HG03469 (cell line): ENCODE measurements around the gene CITED4.
"Not testable (repeated sequence)": the region's sequence is repeated elsewhere in the genome, so short reads cannot be mapped to it uniquely, and the experiment has no call there.

ENCODE experiments used
- ATAC-seq: cut with Tn5 transposase; IDR thresholded peaks from one replicate; pipeline ENCODE4 v1.9.1; 2021; ENCODE audit warnings: mild to moderate bottlenecking, moderate library complexity, moderate number of reproducible peaks; ENCODE audit not compliant: unreplicated experiment

CITED4 gene, protein sequence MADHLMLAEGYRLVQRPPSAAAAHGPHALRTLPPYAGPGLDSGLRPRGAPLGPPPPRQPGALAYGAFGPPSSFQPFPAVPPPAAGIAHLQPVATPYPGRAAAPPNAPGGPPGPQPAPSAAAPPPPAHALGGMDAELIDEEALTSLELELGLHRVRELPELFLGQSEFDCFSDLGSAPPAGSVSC

GRCh38 chr1:40862008-40862863 is at the start of gene CITED4:
TSS of gene CITED4 (minus strand) at chr1:40862363. CDS start at chr1:40862127, 236 bp downstream.
- ATAC-seq: peak; percentile 77

GRCh38 chr1:40911105-40911504 is 48.9 kb upstream of the CITED4 start:
- ATAC-seq: no peak

DNA sequence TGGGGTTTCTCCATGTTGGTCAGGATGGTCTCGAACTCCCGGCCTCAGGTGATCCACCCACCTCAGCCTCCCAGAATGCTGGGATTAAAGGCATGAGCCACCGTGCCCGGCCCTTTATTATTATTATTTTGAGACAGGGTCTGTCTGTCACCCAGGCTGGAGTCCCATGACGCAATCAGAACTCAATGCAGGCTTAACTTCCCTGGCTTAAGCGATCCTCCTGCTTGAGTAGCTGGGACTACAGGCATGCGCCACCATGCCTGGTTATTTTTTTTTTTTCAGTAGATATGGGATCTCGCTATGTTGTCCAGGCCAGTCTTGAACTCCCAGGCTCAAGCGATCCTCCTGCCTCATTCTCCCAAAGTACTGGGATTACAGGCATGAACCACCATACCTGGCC is 47.1 kb upstream of the CITED4 start:
- ATAC-seq: no peak

DNA sequence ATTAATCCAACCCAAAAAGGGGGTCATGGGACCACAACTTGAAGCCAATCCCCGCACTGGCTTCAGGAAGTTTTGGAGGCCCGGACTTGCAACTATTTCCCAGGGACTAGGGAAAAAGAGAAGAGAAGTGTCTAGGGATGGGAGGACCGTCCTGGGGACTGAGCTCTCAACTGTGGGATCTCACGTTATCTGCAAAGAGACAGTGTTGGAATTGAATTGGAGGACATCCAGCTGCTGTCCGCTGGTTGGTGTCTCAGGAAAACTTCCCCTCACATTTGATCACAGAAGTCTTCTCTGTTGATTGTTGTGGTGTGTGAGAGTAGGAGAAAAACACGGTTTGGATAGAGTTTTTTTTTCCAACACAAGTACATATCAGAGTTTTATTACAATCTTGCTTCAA is 46.2 kb upstream of the CITED4 start:
- no peak for ATAC-seq

- no peak for ATAC-seq
Observed at GRCh38 chr1:40907899-40908298, 45.7 kb upstream of the CITED4 start.

DNA sequence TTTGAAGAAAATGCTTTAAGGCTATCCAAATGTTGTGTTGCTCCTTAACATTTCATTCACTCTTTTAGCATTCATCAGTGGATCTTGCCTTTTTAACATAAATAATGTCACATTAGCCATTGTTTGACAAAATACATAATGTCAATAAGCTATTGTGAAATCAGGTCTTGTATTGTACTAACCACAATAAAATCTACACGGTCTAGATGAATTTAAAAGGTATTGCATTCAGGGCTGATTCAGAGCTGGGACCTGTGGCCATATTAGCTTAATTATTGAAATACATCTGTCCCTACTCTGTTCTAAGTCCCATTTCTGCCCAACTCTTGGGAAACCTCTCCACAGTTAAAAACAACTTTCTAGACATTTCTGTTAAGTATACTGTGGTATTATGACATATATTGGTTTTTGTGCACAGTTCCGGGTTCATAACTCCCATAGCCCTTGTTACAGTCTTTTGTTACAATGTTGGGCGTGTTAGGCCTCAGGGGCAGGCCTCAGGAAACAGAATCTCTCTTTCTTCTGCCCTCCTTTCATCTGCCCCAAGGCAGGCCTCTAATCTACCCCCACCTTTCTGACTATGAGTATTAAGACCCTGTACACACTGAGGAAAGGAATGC is 44.7 kb upstream of the CITED4 start:
- ATAC-seq: no peak

DNA sequence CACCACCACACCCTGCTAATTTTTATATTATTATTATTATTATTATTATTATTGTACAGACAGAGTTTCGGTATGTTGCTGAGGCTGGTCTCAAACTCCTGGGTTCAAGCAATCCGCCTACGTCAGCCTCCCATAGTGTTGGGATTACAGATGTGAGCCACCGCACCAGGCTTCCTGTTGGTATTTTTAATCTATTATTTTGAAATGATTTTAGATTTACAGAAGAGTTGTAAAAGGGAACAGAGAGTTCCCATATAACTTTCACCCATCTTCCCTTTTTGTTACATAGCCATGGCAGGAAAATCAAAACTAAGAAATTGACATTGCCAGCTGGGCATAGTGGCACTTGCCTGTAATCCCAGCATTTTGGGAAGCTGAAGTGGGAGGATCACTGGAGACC is 42.9 kb upstream of the CITED4 start:
- ATAC-seq: no peak

DNA sequence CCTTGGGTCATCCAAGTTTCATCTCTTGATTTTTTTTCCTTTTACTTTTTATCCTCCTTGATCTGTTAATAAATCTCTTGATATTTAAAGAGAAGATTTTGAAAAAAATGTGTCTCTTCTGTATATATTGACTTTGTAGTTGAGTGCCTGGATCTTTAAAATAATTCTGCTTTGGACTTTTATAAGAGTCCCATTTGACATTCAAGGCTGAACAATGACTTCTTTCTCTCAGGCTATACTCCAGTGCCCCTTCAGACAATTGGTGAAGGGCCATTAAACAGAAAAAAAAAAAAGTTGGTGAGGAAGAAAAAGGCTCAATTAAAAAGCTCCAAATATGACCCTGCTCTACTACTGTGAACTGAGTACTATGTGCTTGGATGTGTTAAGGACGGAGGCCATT is 40.9 kb upstream of the CITED4 start:
- no peak for ATAC-seq

DNA sequence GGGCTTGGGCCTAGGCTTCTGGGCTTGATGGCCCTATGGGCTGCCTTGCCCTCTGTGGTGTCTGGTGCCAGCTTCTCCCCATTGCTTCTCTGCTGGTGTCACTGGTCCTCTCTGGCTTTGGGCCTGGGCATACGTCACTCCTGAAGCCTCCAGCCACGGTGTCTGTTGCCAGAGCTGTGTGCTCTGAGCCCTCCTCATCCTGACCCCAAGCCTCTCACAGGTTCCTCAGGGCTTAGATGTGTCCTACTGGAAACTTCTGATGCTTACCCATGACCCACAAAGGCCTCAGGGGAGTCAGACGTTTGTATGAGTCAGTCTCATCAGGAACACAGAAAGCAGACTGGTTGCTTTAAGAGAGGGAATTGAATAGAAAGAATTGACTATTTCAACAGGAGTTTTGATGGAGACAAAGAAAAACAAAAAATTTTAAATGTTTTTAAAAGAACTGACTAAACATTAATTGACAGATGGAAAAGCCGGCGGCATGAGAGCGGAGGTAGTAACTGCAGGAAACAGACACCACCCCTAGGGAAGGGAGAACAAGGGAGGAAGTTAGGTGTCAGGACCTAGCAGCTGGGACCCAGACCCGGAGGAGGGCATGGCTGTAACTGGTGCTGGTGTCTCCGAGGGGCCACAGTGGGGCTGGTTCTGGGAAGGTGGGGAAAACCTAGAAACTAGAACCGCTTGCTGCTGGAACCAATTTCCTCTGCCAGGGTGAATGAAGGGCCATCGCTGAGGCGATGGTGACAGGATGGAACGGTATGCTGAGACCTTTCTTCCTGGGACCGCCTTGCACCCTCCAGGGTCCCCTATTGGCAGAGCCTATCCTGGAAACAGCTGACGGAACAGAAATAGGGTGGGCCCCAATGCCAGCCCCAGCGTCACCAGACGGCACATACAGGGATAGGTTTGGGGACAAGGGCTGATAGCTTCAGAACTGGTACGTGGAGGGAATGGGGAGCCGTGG is 40.0 kb upstream of the CITED4 start:
- ATAC-seq: no peak

DNA sequence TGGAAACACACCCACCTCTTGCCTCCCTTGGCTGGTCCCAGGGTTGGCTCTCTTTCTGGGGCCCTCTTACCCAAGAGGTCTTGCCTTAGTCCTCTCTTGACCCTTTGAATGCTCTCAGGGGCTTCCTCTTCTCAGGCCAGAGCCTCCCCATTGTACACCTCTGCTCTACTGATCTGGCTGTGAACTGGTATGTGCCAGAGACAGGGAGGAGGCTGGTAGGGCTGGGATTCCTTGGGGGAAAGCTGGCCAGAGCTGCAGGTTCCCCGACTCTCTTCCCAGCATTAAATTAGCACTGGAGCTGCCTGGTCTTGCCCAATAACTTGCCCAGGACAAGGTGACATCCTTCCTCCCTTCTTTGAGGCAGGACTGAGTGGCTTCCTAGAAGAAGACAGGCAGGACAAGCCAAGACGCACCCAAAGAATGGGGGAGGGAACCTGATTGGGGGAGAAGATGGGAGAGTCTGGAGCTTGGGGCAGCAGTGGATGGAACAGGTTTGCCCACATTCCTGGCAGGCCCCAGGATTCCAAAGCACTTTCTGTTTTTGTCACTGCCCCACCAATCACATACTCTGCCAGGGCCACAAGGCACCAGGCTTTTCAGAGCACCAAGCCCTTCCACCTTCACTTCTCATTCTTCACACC is 37.2 kb upstream of the CITED4 start:
- ATAC-seq: no peak

GRCh38 chr1:40898431-40898901 is 36.3 kb upstream of the CITED4 start:
- no peak for ATAC-seq

GRCh38 chr1:40897513-40897912 is 35.4 kb upstream of the CITED4 start:
- ATAC-seq: no peak

- no peak for ATAC-seq
Observed at GRCh38 chr1:40896482-40896881, 34.3 kb upstream of the CITED4 start.

DNA sequence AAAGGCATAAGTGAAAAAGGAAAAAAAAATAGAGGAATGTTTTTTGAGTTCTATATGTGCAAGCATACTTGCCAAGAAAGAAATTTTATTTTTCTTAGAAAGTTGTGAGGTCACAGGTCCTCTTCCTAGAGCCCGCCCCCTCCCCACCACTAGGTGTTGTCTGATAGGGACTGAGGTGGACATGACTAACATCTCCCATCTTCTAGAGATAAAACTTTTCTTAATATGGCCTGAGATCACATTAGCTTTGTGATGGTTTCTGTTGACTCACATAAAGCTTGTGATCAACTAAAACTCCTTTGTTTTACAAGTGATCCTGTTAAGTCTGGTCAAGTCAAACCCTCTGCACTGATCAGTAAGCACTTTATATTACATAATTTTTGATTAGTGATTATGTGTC is 33.4 kb upstream of the CITED4 start:
- no peak for ATAC-seq

DNA sequence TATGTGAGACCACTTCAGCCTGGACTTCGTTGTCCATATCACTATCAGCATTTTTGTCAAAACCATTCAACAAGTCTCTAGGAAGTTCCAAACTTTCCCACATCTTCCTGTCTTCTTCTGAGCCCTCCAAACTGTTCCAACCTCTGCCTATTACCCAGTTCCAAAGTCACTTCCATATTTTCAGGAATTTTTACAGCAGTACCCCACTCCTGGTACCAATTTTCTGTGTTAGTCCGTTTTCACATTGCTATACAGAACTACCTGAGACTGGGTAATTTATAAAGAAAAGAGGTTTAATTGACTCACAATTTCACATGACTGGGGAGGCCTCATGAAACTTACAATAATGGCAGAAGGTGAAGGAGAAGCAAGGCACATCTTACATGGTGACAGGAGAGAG is 32.7 kb upstream of the CITED4 start:
- not testable (repeated sequence) for ATAC-seq

- ATAC-seq: no peak
Observed at GRCh38 chr1:40894455-40894854, 32.3 kb upstream of the CITED4 start.

DNA sequence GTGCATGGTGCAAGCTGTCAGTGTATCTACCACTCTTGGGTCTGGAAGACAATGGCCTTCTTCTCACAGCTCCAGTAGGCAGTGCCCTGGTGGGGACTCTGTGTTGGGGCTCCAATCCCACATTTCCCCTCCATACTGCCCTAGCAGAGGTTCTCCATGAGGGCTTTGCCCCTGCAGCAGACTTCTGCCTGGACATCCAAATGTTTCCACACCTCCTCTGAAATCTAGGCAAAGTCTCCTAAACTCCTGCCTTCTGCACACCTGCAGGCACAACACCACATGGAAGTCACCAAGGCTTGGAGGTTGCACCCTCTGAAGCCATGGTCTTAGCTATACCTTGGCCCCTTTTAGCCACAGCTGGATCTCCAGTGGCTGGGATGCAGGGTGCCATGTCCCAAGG is 31.8 kb upstream of the CITED4 start:
- no peak for ATAC-seq

GRCh38 chr1:40892354-40892753 is 30.2 kb upstream of the CITED4 start:
- ATAC-seq: no peak

DNA sequence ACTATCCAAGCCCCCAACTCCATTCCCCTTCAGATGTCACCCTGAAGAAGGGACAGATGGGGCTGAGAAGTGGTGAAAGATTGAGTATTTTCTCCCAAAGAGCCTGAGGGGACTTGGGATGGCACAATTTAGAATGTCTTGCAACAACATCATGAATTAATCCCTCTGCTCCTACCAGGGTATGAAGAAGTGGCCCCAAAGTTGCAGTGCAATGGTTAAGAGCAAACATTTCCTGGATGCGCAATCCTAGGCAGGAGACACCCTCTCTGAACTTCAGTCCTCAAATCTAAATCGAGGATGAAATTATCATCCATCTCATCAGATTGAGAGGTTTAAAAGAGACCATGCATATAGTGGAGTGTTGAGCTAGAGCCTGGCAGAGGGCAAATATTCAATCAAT is 28.6 kb upstream of the CITED4 start:
- no peak for ATAC-seq

DNA sequence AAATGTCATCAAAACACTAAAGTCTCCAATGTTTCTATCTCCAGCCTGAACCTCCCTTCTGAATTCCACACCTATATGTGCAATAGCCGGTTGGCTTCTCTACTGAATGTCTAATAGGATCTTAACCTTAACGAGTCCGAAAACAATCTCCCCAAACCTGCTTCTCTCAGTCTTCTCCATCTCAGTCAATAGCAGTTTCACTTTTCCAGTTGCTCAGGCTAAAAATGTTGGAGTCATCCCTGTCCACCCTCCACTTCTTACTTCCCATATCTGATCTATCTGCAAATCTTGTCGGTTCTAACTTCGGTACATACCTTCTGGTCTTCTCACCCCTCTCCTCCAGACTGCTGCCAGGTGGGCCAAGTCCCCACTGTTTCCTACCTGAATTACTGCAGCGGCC is 25.5 kb upstream of the CITED4 start:
- ATAC-seq: no peak
